Stomach (tissue), 9 donors: Measurements from ENCODE around the gene SLC17A2. TPM values are rescaled to one million over a fixed set of nuclear protein-coding genes. Genes with fewer than 3 reads are reported as not detected.

Experiments
- DNase-seq, 2 donors: peaks; one replicate each; pipeline versions ENCODE4 v3.0.0 to v3.0.0-alpha.2; 2013 to 2019
- H3K27ac ChIP-seq, 5 donors: fragments of 200-600 bp in 4 of 5; sonication (generic) in 4 of 5; one replicate each; pipeline ENCODE4 v1.5.1; 2013 to 2019; ENCODE audit warnings: mild to moderate bottlenecking in 1 of 5, moderate library complexity in 1 of 5
- H3K27me3 ChIP-seq, 3 donors: fragments of 200-600 bp; sonication (generic); one replicate each; pipeline ENCODE4 v1.5.1; 2017 to 2019; ENCODE audit warnings: mixed run types in 1 of 3
- H3K36me3 ChIP-seq, 4 donors: fragments of 200-600 bp; sonication (generic); 1 replicate in 3 of 4; 2 replicates in 1 of 4; pipeline ENCODE4 v1.5.1; 2016 to 2019
- H3K4me1 ChIP-seq, 4 donors: fragments of 200-600 bp; sonication (generic); one replicate each; pipeline ENCODE4 v1.5.1; 2016 to 2019
- H3K4me3 ChIP-seq, 4 donors: fragments of 200-600 bp; sonication (generic) in 3 of 4; one replicate each; pipeline ENCODE4 v1.5.1; 2016 to 2019; ENCODE audit warnings: mild to moderate bottlenecking in 1 of 4
- H3K9me3 ChIP-seq, 4 donors: fragments of 200-600 bp; sonication (generic); one replicate each; pipeline ENCODE4 v1.5.1; 2016 to 2019
- CTCF ChIP-seq, 7 experiments: fragments of 450-650 bp in 4 of 7; fragments of 200-600 bp in 3 of 7; sonication (generic) in 3 of 7; IDR thresholded peaks; one replicate each; pipeline ENCODE4 v1.5.1; 2016 to 2019; ENCODE audit warnings: antibody characterized with exemption in 7 of 7, control low read depth in 2 of 7, mild to moderate bottlenecking in 1 of 7
- EP300 ChIP-seq: sonication (generic); formaldehyde crosslinking; IDR thresholded peaks from one replicate; pipeline ENCODE4 v1.6.1; 2017; ENCODE audit warnings: antibody characterized with exemption
- POLR2A ChIP-seq, 4 donors: fragments of 450-650 bp; IDR thresholded peaks; one replicate each; pipeline ENCODE4 v1.6.1; 2016; ENCODE audit warnings: antibody characterized with exemption in 4 of 4, control low read depth in 2 of 4, mild to moderate bottlenecking in 1 of 4, moderate library complexity in 1 of 4
- POLR2AphosphoS5 ChIP-seq, 3 donors: sonication (generic); formaldehyde crosslinking; IDR thresholded peaks; one replicate each; pipeline ENCODE4 v1.6.1; 2016; ENCODE audit warnings: antibody characterized with exemption in 3 of 3
- WGBS, 5 donors: extraction: QIAGEN DNeasy Blood & Tissue Kit in 3 of 5; methylation state at CpG; one replicate each; pipeline versions ENCODE4 v1.1.5 to v1.1.7; 2013 to 2018; 5-methylcytosine and 5-hydroxymethylcytosine counted together
- intact Hi-C: fragments of 100-400 bp; cut with DNase I; formaldehyde crosslinking; loops from one replicate; pipeline ENCODE4 v1.15.1; 2023; ENCODE audit warnings: low total_unique reads
- polyA plus RNA-seq, 3 donors: library from polyadenylated mRNA; stranded (reverse); fragments of 200-250 nt; gene quantifications; one replicate each; pipeline ENCODE4 v1.2.3, GENCODE V29; 2013
- total RNA-seq, 5 donors: library from RNA; depleted of rRNA; stranded (reverse); fragments of >200 nt; gene quantifications; one replicate each; pipeline versions ENCODE4 v1.1.0 to v1.2.3, GENCODE V29; 2014 to 2016
- donor health status: healthy with polysubstance abuse.
- donor health status: Bipolar disorder and iron deficiency.
- donor health status: healthy.

SLC17A2 gene
- total and polyA plus RNA-seq, 8 donors, result not detected

GRCh38 chr6:25966711-25967110 is 36.2 kb upstream of the SLC17A2 start:
- Histone ChIP-seq H3K36me3 (peaks cover 14 to 68% (median 65%) of the 10 kb centered on the region in 4 donors), H3K4me1 (peaks cover 40 to 86% (median 70%) of the 10 kb centered on the region in 4 donors), H3K4me3 (peak overlapping the region in 1 of 4 donors; percentile 29), H3K27ac (no peak overlapping the region), H3K9me3 (no peaks in the 10 kb centered on the region), H3K27me3 (no peaks in the 10 kb centered on the region)
- DNase-seq, result no peak
- intact Hi-C loops, result no loop called here
- no peak for TF ChIP-seq POLR2A (IDR thresholded peaks at IDR 0.05)
- no peak for TF ChIP-seq EP300
- TF ChIP-seq CTCF (IDR thresholded peaks at IDR 0.05), result no peak
- no peak for TF ChIP-seq POLR2AphosphoS5 (IDR thresholded peaks at IDR 0.05)
- 91 to 96% (median 93%) methylated on average over 9 of the region's 9 CpGs for WGBS, 5 donors

GRCh38 chr6:25965058-25965457 is 34.6 kb upstream of the SLC17A2 start:
- DNase-seq, result no peak
- peaks cover 9 to 52% (median 48%) of the 10 kb centered on the region in 4 donors for H3K36me3 ChIP-seq
- H3K4me1 ChIP-seq, result peaks cover 32 to 75% (median 62%) of the 10 kb centered on the region in 4 donors
- H3K27me3 ChIP-seq, result no peaks in the 10 kb centered on the region
- TF ChIP-seq CTCF (IDR thresholded peaks at IDR 0.05), result no peak
- no peak for TF ChIP-seq POLR2AphosphoS5 (IDR thresholded peaks at IDR 0.05)
- TF ChIP-seq EP300, result no peak
- TF ChIP-seq POLR2A (IDR thresholded peaks at IDR 0.05), result no peak
- H3K9me3 ChIP-seq, result peaks cover 0 to 7% (median 0%) of the 10 kb centered on the region in 4 donors
- peak overlapping the region in 1 of 4 donors; percentile 53 for H3K4me3 ChIP-seq
- H3K27ac ChIP-seq, result no peak overlapping the region
- 96 to 100% (median 98%) methylated on average over 4 of the region's 4 CpGs for WGBS, 5 donors
- intact Hi-C loops, result no loop called here

GRCh38 chr6:25963426-25964123 is 33.1 kb upstream of the SLC17A2 start:
- intact Hi-C loops, result no loop called here
- peak overlapping the region; percentile 53 to 57 (median 55) for H3K4me3 ChIP-seq
- peak in 1 of 2 donors; percentile 85 for DNase-seq

GRCh38 chr6:25962149-25963127 is 31.9 kb upstream of the SLC17A2 start, which contains the start of gene TRIM38:
TRIM38 (plus strand) TSS chr6:25962802; CDS start chr6:25966523, 3,721 bp downstream.
- DNase-seq, result peak; percentile 80 to 95
- H3K27ac ChIP-seq, result peak within 1 kb of the TSS; percentile 88 to 93 (median 91)
- peaks cover 0 to 7% (median 0%) of the 10 kb centered on the region in 4 donors for H3K9me3 ChIP-seq
- peak within 1 kb of the TSS; percentile 53 to 57 (median 55) for H3K4me3 ChIP-seq
- TF ChIP-seq POLR2AphosphoS5 (IDR thresholded peaks at IDR 0.05) (peak; percentile 92 to 99 (median 98)), EP300 (no peak), POLR2A (IDR thresholded peaks at IDR 0.05) (peak in 2 of 4 donors; percentile 65 to 78), CTCF (IDR thresholded peaks at IDR 0.05) (no peak)
- peaks cover 9 to 26% (median 23%) of the 10 kb centered on the region in 4 donors for H3K36me3 ChIP-seq
- no peaks in the 10 kb centered on the region for H3K27me3 ChIP-seq
- intact Hi-C loops, result no loop called here
- 2 to 7% (median 5%) methylated on average over 11 of the region's 11 CpGs for WGBS, 5 donors
- H3K4me1 ChIP-seq, result peaks cover 28 to 54% (median 46%) of the 10 kb centered on the region in 4 donors

More at GRCh38 chr6:25963426-25964123, 33.1 kb upstream of the SLC17A2 start:
- Histone ChIP-seq H3K27ac (peak overlapping the region; percentile 88 to 93 (median 91)), H3K27me3 (no peaks in the 10 kb centered on the region), H3K36me3 (peaks cover 9 to 37% (median 33%) of the 10 kb centered on the region in 4 donors), H3K4me1 (peaks cover 32 to 66% (median 57%) of the 10 kb centered on the region in 4 donors), H3K9me3 (peaks cover 0 to 7% (median 0%) of the 10 kb centered on the region in 4 donors)
- 6 to 11% (median 8%) methylated on average over 6 of the region's 6 CpGs for WGBS, 5 donors
- TF ChIP-seq EP300 (no peak), POLR2AphosphoS5 (IDR thresholded peaks at IDR 0.05) (peak in 1 of 3 donors; percentile 8)
